Smooth muscle cell (in vitro differentiated cells): ENCODE measurements around the gene GNAI1. TPM values are rescaled to one million over a fixed set of nuclear protein-coding genes. Genes with fewer than 3 reads are reported as not detected.
A peak's percentile ranks its signal among the peaks of the same experiment; 100 is the strongest.

Experiments
- DNase-seq: peaks from one replicate; lab custom pipeline; 2025; ENCODE audit not compliant: unreplicated experiment; lab: John Stamatoyannopoulos, UW
- H2AFZ ChIP-seq: fragments of 200-600 bp; sonication (generic); 2 replicates; pipeline ENCODE4 v1.6.0; 2016; ENCODE audit warnings: antibody characterized with exemption, low read depth, mild to moderate bottlenecking
- H3F3A ChIP-seq: fragments of 200-600 bp; sonication (generic); 2 replicates; pipeline ENCODE4 v1.6.0; 2017; ENCODE audit warnings: antibody characterized with exemption, low read depth
- H3K27ac ChIP-seq: fragments of 200-600 bp; sonication (generic); 2 replicates; pipeline ENCODE4 v1.5.1; 2016; ENCODE audit warnings: low read depth, mild to moderate bottlenecking
- H3K27me3 ChIP-seq: fragments of 200-600 bp; sonication (generic); 2 replicates; pipeline ENCODE4 v1.6.1; 2016; ENCODE audit warnings: low read depth, mild to moderate bottlenecking
- H3K36me3 ChIP-seq: fragments of 200-600 bp; sonication (generic); 2 replicates; pipeline ENCODE4 v1.5.1; 2016; ENCODE audit warnings: low read depth
- H3K4me1 ChIP-seq: fragments of 200-600 bp; sonication (generic); 2 replicates; pipeline ENCODE4 v1.5.1; 2016; ENCODE audit warnings: low read depth
- H3K4me2 ChIP-seq: fragments of 200-600 bp; sonication (generic); 2 replicates; pipeline ENCODE4 v1.6.0; 2016; ENCODE audit warnings: mild to moderate bottlenecking
- H3K4me3 ChIP-seq: fragments of 200-600 bp; sonication (generic); 2 replicates; pipeline ENCODE4 v1.5.1; 2016; ENCODE audit warnings: mild to moderate bottlenecking
- H3K79me2 ChIP-seq: fragments of 200-600 bp; sonication (generic); 2 replicates; pipeline ENCODE4 v1.6.0; 2016; ENCODE audit warnings: low read depth, mild to moderate bottlenecking
- H3K9ac ChIP-seq: fragments of 200-600 bp; sonication (generic); 2 replicates; pipeline ENCODE4 v1.6.0; 2016; ENCODE audit warnings: low read depth
- H3K9me3 ChIP-seq: fragments of 200-600 bp; sonication (generic); replicated peaks from 2 replicates; pipeline ENCODE4 v1.5.1; 2016; ENCODE audit warnings: low read depth
- H4K20me1 ChIP-seq: fragments of 200-600 bp; sonication (generic); 2 replicates; pipeline ENCODE4 v1.6.0; 2016; ENCODE audit warnings: low read depth
- WGBS: methylation state at CpG from one replicate; pipeline ENCODE4 v1.1.7; 2016; ENCODE audit warnings: low lambda C conversion rate; 5-methylcytosine and 5-hydroxymethylcytosine counted together
- polyA plus RNA-seq: library from polyadenylated mRNA; unstranded; fragments of >200 nt; fragmentation: Nextera tagmentation; extraction: Ambion mirVana; gene quantifications from 2 replicates; pipeline ENCODE4 v1.2.1, GENCODE V29; 2016
- total RNA-seq: library from RNA; depleted of rRNA; stranded (reverse); fragments of >200 nt; gene quantifications from 2 replicates; pipeline ENCODE4 v1.2.3, GENCODE V29; 2014
- TF ChIP-seq, protein P1 (sequence below): fragments of 200-600 bp; sonication (generic); IDR thresholded peaks from 2 replicates; pipeline ENCODE4 v1.5.1; 2017; ENCODE audit warnings: borderline replicate concordance, mild to moderate bottlenecking, antibody characterized with exemption; ENCODE audit not compliant: insufficient read depth, poor library complexity, severe bottlenecking

The GNAI1 gene
- total and polyA plus RNA-seq, 2 experiments from 2014 or later, result 204 to 223 TPM

DNA sequence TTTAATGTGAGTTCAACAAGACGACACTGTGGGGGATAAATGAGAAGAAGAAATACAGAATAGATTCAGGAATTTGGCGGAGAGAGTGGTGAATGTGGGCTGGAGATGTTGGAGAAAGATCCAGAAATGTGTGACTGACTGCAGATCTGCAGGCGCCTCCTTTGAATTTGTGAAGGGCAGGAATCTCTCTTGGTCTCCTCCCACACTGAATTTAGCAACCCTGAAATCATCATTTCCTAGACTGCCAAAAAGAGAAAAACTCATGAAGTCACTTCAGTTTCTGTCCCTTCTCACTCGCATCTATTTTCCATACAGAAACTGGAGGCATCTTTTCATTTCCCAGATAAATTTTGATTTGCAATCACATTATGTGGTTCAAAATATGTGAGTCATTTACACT, 128.7 kb downstream of the GNAI1 start:
- H3K79me2 ChIP-seq, result no peaks in the 10 kb centered on the region
- no peak for DNase-seq
- H3K27me3 ChIP-seq, result no peaks in the 10 kb centered on the region
- H3K4me2 ChIP-seq, result peak overlapping the region; percentile 45
- H4K20me1 ChIP-seq, result no peaks in the 10 kb centered on the region
- H3K4me1 ChIP-seq, result no peaks in the 10 kb centered on the region
- H3K36me3 ChIP-seq, result no peaks in the 10 kb centered on the region
- H3K27ac ChIP-seq, result peak overlapping the region; percentile 54
- H3K4me3 ChIP-seq, result no peak overlapping the region
- H2AFZ ChIP-seq, result peak overlapping the region; percentile 11
- TF ChIP-seq, protein P1, sequence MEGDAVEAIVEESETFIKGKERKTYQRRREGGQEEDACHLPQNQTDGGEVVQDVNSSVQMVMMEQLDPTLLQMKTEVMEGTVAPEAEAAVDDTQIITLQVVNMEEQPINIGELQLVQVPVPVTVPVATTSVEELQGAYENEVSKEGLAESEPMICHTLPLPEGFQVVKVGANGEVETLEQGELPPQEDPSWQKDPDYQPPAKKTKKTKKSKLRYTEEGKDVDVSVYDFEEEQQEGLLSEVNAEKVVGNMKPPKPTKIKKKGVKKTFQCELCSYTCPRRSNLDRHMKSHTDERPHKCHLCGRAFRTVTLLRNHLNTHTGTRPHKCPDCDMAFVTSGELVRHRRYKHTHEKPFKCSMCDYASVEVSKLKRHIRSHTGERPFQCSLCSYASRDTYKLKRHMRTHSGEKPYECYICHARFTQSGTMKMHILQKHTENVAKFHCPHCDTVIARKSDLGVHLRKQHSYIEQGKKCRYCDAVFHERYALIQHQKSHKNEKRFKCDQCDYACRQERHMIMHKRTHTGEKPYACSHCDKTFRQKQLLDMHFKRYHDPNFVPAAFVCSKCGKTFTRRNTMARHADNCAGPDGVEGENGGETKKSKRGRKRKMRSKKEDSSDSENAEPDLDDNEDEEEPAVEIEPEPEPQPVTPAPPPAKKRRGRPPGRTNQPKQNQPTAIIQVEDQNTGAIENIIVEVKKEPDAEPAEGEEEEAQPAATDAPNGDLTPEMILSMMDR, result no peak
- H3K9me3 ChIP-seq, result no peaks in the 10 kb centered on the region
- H3K9ac ChIP-seq, result no peak overlapping the region
- no peaks in the 10 kb centered on the region for H3F3A ChIP-seq
- 47% methylated on average over 4 of the region's 4 CpGs for WGBS

DNA sequence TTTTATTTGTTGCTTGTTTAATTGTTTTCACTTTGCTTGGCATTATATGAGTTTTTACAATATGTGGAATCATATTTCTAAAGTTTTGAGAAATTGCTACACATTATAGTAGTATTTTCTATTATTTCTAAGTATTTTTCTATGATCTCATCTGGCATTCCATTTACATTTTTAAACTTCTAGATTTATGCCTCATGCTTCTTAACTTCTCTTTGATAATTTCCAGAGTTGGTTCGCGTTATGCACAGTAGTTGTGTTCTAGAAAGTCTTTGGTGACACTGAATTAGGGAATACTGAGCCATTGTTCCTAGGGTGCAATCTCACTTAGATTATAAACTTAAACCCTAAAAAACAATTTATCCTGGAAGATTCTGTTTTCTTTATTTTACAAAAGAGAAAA, 129.2 kb downstream of the GNAI1 start:
- no peak overlapping the region for H3K4me3 ChIP-seq
- DNase-seq, result no peak
- H2AFZ ChIP-seq, result peak overlapping the region; percentile 11
- TF ChIP-seq, protein P1, result no peak
- H3K9ac ChIP-seq, result no peak overlapping the region
- H3K9me3 ChIP-seq, result no peaks in the 10 kb centered on the region
- H3K27ac ChIP-seq, result peak overlapping the region; percentile 54
- no peaks in the 10 kb centered on the region for H3K79me2 ChIP-seq
- no peaks in the 10 kb centered on the region for H3K27me3 ChIP-seq
- 46% methylated on average over 2 of the region's 2 CpGs for WGBS
- no peaks in the 10 kb centered on the region for H4K20me1 ChIP-seq
- H3F3A ChIP-seq, result no peaks in the 10 kb centered on the region
- peak overlapping the region; percentile 45 for H3K4me2 ChIP-seq
- no peaks in the 10 kb centered on the region for H3K4me1 ChIP-seq
- no peaks in the 10 kb centered on the region for H3K36me3 ChIP-seq

DNA sequence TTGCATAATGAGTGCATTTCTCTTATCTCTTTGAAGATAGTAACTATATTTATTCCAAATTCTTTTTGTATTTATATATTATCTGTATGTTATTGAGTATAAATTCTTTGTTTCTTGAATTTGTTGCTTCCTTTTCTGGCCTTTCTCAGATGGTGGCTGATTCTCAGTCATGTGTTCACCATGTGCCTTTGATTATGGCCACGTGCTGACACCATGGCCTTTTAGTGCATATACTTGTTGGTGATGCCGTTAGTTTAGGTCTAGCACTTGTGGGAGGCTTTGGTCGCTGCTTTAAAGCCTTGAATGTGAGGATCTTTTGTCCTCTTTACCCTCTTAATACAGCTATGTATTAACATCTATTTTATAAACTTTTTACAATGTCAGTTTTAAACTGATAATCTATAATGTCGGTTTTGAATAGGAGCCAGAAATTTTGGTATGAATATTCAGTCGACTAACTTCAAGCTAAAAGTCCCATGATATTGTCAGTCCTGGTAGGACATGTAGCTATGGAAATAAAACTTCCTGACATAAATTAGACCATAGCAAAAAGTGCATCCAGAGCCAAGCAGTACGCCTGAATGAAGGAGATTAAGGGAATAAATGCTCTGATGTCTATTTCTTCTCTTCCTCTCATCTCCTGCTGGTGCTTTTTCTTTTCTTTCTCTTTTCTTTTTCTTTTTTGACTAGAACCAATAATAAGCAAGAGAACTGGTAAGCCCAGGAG, 130.3 kb downstream of the GNAI1 start:
- no peaks in the 10 kb centered on the region for H3K36me3 ChIP-seq
- H3K27me3 ChIP-seq, result no peaks in the 10 kb centered on the region
- H3K4me3 ChIP-seq, result no peak overlapping the region
- DNase-seq, result no peak
- no peaks in the 10 kb centered on the region for H4K20me1 ChIP-seq
- no peak overlapping the region for H3K27ac ChIP-seq
- H3F3A ChIP-seq, result no peaks in the 10 kb centered on the region
- H2AFZ ChIP-seq, result no peak overlapping the region
- H3K4me1 ChIP-seq, result no peaks in the 10 kb centered on the region
- no peaks in the 10 kb centered on the region for H3K9me3 ChIP-seq
- H3K9ac ChIP-seq, result no peak overlapping the region
- TF ChIP-seq, protein P1, result no peak
- no peaks in the 10 kb centered on the region for H3K79me2 ChIP-seq
- 72% methylated on average over 6 of the region's 6 CpGs for WGBS
- H3K4me2 ChIP-seq, result no peak overlapping the region
